D341Med (cell line): Measurements from ENCODE around the gene PPP3R2.
"Not testable (repeated sequence)": the region's sequence is repeated elsewhere in the genome, so short reads cannot be mapped to it uniquely, and the experiment has no call there.

Experiments
- DNase-seq: peaks from one replicate; pipeline ENCODE4 v3.0.0; 2012; ENCODE audit warnings: low spot score

Gene PPP3R2

DNA sequence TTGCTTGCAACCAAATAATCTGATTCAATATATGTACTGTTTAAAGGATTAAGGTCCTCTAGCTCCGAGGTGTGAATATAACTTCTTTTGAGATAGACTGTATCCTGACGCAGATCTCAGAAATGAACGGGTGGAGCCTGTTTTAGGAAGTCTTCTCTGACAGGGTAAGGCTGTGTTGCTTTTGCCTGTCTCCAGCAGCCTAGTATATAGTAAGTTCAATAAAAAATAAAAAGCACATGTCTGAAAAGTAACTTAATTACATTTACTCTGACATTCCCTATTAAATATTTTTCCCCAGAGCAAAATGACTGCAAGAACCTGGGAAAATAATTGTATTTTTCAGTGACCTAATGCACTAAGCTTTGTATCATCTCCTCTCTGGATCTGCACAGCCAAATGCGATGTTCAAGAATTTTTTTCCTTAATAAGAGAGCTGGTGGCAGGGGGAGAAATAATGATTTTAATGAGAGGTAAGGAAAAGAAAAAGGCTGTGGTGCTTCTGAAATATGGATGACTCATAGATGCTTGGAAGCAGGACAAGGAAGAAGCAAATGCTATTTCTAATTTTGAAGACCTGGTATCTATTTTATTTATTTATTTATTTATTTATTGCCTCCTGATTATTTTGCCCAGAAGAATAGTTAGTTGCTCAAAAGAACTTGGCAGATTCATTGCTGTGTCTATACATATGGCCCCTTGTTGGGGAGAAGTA is 7.3 kb downstream of the PPP3R2 start:
- DNase-seq = no peak

DNA sequence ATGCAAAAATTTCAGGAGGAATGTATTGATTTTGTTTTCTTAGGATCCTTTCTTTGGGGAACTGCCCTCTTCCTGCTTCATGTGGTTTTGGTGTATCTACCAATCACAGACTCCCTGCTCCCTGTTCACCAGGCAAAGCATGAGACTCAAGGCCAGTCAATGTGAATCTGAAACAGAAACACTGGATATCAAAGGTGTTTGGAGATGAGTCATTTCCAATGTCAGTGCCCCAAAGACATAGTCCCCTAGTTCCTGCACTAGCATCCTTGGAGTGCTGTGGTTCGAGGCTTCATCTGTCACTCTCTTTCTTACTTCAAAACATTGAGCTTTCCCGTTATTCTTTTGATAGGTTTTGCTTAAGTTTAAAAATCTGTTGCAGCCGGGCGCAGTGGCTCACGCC is 8.1 kb downstream of the PPP3R2 start:
- DNase-seq = no peak

DNA sequence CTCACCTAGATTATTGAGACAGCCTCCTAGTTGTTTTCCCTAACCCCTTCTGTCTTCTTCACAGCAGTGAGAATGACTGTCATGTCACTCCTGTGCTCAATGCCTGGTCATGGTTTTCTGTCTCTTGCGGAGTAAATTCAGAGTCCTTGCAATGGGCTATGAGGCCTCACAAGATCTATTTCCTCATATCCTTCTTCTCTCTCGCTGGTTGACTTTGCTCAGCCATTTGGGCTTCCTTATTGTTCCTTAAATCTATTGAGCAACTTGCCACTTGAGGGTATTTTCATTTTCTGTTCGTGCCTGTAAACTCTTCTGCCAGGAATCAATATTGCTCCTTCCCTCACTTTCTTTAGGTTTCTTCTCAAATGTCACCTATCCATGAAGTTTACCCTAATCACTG is 9.0 kb downstream of the PPP3R2 start:
- DNase-seq = no peak

DNA sequence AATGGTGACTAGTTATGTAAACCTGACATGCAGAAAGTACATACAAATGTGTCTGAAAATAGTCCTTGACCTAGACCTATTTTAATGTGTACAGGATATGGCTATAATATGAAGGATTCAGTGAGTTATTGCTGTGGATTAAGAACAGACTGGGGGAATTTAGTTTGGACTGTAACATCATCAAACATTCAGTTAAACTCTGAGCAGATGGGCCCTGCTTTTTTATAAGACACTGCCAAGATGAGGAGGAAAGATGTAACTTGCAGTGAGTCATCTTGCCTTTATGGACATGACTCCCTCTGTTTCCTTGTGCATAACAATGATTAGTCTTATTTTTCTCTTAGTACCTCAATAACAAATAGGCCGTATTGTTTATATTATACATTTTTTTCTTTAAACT is 12.2 kb downstream of the PPP3R2 start:
- no peak for DNase-seq

DNA sequence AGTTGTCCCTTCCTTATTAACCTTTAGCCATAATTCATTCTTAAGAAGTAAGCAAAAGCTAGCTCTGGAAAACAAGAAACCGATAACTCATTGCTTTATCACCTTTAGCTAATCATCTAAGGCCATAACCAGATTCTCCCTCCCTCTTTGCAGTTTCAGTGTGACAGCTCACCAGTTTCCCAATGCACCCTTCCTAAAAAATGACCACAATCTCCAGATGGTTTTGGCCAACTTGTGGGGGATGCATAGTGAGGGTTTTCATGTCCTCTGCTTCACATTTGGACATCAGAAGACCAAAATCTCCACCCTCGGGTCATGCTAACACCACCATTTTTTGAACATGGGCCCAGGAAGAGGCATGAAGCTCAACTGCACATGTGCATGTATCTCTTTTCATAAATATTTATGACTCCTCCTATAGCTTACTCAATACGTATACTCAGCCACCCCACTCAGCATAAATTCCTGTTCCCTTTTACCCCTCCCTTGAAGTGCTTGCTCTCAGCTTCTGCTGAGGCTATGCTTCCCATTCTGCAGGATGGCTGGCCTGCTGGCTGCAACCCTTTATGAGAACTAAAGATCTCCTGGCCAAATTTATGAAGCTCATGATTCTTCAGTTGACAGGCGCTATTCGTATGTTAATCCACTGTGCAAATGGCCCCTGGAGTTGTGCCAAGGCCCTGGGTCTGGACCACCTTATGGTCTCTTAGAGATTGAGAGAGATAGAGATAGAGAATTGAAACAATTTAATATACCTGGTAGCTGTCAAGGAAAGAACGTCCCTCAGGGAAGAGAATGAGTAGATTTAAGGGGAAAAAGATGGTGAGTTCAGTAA is 14.8 kb downstream of the PPP3R2 start:
- DNase-seq = no peak

DNA sequence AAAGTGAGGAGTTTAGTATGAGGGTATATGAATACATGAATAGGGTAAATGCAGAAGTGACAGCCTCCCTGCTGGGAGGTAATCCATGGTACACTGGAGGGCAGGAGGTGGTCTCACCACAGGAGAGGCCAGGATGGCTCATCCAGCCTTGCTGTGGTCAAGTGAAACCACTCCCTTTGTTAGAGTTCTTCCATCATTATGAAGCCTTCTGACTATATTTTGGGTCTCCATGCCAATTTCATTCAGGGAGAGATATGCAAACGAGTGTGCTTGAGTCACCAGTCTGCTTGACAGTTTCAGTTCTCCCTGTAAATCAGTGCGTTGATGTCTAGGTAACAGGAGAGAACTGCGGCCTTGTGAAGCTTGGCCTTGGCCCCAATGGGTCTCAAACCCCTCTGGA is 16.4 kb downstream of the PPP3R2 start:
- no peak for DNase-seq

DNA sequence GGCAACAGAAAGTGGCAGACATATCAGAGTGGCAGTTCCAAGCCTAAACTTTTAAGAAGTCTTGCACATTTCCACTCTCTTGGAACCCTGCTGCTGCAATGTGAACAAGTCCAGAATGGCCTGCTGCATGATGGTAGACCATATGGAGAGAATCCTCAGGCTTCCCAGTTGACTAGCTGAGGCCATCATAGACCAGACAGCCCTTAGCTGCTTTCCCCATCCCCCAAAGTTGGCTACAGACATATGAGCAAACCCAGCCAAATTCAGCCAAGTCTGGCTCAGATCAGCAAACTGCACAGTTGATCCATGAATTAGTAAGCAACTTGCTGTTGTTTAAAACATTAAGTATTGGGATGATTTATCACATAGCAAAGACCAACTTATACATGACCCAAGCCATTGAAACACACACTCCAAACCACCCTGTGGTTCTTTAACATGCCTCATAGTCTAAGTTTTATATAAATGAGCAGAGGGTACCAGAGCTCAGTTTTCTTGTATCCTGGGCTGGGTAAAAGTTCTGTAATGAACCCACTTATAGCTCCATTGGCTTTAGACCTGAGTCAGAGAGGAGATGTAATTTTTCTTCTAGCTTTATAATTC is 19.9 kb downstream of the PPP3R2 start:
- no peak for DNase-seq

DNA sequence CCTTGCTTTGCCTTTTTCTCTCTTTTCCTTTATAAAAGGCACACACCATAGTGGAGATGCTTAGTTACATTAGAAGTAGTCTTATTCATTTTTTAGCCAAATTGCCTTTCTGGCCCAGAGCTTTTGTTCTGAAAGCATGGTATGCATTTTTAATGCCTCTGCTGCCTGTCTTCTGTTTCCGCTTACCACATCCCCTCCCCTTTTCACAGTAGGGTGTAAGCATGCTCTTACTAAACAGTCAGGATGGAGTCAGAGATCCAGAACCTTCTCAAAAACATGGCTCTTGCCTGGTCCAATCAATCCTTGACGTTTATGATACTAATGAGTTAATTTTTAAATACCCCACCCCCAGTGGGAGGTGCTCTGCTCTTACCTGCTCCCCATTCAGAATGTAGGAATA is 22.5 kb downstream of the PPP3R2 start:
- no peak for DNase-seq

DNA sequence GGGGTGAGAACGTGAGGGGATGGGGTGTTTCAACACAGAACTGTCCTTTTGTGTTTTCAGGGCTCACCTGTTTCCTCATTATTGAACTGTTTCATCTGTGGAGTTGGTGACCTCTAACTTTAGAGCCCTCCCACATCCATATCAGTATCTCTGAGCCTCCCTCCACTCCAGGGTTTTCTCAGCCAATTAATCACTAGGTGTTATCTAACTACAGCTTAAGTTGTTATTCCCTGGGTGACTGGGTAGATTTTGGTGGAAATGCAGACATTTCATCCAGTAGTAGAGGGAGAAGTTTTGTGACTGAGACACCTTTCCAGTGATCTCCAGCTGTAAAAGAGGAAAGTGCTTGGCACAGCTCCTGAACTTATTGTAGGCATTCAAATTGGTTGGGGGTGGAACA is 23.7 kb downstream of the PPP3R2 start:
- no peak for DNase-seq

DNA sequence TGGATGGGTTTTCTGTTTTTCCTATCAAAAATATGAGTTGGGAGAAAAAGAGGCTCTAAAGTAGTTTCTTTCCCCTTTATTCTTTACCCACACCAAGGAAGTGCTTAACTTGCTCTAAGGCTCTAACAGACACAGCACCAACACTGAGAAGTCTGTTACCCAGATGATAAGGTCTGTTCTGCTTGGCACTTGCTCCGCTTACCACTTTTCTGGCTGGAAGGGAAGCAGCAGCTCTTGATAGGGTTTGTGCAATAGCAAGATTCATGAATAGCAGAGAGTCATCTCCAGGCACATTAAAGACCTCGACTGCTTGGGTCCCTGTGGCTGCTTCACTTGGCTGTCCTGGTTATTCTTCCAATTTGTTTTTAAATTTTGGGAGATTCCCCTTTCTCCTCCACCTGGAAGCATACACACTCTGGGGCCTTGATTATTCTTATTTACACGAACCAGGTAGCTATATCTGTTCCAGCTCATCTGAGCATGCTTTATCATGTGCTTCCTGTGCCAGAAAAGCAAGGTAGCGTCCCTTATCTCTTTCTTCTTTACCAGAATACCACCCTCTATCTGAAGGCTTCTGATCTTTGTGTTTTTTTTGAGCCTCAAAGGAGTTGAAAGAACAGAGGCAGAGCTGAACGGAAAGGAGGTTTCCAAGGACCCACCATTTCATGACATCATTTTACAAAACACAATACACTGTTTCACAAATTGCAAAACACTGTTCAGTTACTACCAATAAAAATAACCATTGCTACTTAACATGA is 24.8 kb downstream of the PPP3R2 start:
- no peak for DNase-seq

DNA sequence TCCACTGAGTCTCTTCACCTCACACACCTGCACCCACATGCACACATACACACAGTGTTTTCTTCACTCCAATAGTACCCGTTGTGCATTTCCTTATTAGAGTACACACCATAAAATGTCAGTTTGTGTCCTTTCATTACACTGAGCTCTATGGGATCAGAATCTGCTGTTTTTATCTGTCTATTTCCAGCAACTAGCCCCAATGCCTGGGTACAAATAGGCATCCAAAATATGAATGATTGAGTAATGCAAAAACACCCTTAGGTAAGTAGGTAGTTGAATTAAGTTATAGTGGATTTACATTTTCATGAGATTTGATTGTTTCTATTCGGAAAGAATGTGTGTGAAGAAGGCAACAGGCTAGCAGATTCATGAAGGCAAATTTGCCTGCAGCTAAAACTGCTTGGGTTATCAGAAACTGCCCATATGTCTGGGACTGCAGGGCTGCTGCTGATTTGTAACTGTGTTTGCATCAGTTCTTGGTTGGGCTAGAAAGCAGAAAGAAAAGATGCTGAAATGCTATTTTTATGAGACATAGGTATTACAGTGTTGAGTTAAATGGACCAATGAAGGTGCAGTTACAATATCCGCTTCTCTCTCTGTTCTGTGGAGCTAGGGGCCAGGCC is 26.9 kb downstream of the PPP3R2 start:
- no peak for DNase-seq

DNA sequence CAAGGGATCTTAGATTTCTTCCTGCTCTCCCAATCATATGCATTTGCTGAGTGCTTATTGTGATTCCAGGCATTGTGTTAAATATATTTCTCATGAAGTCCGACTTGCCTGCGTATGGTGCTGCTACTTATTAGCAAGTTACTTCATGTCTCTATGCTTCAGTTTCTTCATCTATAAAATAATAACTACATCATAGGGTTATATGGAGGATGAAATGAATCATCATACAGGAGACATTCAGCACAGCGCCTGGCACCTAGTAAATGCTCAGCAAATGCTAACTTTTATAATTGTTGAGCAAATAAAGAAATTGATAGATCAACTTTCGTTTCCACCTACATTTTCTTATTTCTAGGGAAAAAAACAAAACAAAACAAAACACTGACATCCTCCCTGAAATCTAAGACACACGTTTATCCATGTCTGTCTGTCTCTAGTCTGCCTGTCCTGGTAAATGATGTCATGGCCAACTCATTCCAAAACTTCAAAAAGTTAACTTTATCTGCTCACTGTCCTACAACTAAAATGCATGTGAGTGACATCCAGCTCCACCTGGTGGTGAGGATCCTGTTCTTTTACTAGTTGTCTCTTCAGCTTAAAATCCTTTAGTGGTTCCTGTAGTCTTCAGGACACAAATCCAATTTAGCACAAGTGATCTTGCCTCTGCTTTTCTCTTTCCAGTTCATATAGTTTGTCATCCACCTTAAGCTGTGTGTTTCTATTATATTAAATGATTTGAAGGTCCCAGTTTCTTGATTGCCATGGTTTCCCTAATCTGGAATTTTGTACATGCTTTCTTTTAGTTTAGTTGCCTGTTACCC is 27.7 kb downstream of the PPP3R2 start:
- DNase-seq = peak; percentile 31

DNA sequence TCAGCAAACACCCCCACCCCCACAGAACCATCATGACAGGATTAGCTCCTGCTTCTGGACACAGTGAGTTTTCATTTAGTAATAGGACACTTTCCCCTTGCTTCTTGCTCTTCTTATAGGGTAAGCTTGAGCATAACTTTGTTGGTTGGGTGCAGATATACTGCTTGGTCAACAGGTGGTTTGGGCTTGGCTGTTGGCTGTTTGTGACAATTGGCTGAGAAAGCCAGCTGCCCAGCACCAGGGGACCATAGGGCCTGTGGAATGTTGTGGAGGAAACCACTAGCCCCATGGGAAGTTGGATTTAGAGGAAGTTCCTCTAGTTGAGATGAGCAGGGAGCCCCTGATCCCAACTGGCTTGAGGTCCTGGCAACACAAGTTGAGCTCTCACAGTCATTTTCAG is 30.5 kb downstream of the PPP3R2 start:
- DNase-seq = no peak

DNA sequence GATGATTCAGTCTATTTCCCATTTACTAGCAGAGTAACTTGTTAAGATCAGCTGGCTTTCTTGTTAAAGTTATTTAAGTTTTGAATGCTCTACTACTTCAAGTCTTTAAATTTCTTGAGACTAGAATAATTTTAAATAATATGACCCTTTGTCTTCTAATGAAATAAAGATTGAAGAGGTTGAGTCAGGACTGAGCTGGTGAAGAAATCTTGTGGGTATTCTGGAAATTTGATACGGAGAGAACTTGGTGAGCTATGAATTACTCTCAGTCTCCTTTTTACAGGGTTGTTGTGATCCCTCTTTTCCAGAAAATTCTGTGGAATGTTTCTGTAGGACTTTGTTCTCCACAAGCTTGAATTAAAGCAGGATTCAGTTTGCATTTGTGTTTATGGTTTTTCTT is 31.8 kb downstream of the PPP3R2 start:
- DNase-seq = no peak

DNA sequence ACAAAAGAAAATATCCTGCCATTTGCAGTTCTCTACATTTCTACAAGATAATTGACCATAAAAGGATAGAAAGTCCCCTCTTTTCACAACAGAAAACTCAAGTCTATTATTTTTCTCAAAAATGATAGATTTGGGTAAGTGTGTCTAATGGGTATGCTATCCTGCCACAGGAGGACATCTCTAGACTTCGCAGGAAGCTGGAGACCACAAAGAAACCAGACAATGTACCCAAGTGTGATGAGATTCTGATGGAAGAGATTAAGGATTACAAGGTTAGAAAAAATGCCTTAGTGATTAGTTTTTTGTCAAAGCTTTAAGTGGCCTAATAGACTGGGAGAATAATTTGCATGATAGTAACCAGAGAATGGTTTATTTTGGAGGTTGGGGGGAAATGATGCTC is 33.0 kb downstream of the PPP3R2 start:
- no peak for DNase-seq

DNA sequence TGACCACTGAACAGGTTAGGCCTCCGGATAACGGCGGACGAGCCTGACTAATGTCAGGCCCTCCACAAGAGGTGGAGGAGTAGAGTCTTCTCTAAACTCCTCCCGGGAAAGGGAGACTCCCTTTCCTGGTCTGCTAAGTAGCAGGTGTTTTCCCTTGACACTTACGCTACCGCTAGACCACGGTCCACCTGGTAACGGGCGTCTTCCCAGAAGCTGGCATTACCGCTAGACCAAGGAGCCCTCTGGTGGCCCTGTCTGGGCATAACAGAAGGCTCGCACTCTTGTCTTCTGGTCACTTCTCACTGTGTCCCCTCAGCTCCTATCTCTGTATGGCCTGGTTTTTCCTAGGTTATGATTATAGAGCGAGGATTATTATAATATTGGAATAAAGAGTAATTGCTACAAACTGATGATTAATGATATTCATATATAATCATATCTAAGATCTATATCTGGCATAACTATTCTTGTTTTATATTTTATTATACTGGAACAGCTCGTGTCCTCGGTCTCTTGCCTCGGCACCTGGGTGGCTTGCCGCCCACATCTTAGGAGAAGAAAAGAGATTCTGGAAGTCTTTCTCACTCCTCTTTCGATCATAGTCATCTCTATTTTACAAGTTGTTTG is 45.2 kb downstream of the PPP3R2 start:
- not testable (repeated sequence) for DNase-seq

DNA sequence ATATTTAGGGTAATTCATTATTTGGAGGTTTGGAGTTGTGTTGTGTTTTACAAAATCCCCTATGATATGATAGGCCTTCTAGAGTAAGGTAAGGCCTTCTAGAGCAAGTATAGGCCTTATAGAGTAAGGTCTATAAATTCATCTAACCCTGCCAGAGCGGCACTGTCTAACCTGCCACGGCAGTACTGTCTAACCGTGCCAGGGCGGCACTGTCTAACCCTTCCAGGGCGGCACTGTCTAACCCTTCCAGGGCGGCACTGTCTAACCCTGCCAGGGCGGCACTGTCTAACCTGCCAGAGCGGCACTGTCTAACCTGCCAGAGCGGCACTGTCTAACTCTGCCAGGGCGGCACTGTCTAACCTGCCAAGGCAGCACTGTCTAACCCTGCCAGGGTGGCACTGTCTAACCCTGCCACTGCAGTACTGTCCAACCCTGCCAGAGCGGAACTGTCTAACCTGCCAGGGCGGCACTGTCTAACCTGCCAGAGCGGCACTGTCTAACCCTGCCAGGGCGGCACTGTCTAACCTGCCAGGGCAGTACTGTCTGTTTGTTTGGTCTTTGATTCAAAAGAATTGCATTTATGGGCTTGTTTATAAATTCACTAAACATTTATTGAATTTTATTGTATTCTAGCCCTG is 51.6 kb downstream of the PPP3R2 start:
- no peak for DNase-seq
